ENCODE measurements around the gene REELD1. TPM values are rescaled to one million over a fixed set of nuclear protein-coding genes. Genes with fewer than 3 reads are reported as not detected.

REELD1 gene
- total RNA-seq, 1 donor from 2014 or later, result not detected

DNA sequence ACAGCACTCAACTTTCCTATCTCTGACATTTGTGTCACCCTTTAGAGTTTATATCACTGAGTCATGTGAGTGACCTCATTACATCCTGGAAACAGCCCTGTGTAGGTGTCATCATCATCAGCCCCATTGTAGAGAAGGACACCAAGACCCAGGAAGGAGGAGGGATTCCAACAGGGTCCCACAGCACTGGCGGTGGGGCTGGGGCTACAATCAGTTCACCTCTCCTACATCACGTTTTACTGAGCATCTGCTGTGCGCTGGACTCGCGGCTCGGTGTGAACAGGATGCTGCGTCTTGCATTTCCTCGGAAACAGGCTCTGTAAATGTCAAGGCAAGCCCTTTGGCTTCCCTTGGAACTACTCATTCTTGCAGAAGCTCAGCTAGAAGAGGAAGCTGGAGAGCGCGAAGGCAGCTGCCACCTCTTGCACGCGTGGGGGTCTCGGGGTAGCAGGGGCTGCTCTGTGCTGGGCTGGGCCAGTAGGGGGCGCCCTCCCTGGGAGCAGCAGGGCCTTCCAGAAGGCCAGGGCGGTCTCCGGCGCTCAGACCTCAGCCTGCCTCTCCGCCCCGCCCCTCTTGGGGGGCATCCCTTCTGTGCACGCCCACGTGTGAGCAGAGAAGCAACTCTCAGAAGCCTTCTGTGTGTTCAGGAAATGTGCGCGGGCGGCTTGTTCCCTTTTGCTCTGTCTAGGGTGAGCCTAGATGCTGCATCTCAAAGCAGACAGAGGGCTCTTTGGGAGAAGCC lies 29.0 kb downstream of the REELD1 start:
- DNase-seq (ENCODE audit: low read depth) (peak; percentile 42), FAIRE-seq (no peak)
- H3K36me3 ChIP-seq (ENCODE audit: control insufficient read depth, insufficient read depth, low read length), result no peaks in the 10 kb centered on the region
- no peak overlapping the region for H3K4me3 ChIP-seq (ENCODE audit: low read depth, low read length)
- H3K27me3 ChIP-seq (ENCODE audit: control insufficient read depth, insufficient read depth, low read length), result no peaks in the 10 kb centered on the region
- TF ChIP-seq, protein P1, sequence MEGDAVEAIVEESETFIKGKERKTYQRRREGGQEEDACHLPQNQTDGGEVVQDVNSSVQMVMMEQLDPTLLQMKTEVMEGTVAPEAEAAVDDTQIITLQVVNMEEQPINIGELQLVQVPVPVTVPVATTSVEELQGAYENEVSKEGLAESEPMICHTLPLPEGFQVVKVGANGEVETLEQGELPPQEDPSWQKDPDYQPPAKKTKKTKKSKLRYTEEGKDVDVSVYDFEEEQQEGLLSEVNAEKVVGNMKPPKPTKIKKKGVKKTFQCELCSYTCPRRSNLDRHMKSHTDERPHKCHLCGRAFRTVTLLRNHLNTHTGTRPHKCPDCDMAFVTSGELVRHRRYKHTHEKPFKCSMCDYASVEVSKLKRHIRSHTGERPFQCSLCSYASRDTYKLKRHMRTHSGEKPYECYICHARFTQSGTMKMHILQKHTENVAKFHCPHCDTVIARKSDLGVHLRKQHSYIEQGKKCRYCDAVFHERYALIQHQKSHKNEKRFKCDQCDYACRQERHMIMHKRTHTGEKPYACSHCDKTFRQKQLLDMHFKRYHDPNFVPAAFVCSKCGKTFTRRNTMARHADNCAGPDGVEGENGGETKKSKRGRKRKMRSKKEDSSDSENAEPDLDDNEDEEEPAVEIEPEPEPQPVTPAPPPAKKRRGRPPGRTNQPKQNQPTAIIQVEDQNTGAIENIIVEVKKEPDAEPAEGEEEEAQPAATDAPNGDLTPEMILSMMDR (IDR thresholded peaks at IDR 0.05; ENCODE audit: insufficient read depth, low read length, severe bottlenecking), result peak; percentile 51

DNA sequence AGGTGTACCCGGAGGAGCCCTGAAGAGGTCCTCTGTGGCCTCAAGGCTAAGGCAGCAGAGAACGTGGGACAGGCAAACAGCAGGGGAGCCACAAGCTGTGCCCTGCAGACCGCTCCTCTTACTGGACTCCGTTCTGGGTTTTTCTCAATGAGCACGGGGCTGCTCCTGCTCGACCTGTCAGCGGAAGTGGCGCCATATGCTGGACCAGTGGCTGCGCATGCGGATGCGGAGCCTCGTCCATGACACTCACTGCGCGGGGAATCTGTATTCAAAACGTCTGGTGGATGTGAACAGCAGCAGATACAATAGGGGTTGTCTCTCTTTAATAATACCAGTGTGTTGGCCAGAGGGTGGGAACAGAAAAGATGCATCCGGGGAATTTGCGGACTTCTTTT lies 29.5 kb downstream of the REELD1 start:
- DNase-seq (ENCODE audit: low read depth) (no peak), FAIRE-seq (no peak)
- H3K27me3 ChIP-seq (ENCODE audit: control insufficient read depth, insufficient read depth, low read length), result no peaks in the 10 kb centered on the region
- TF ChIP-seq, protein P1 (IDR thresholded peaks at IDR 0.05; ENCODE audit: insufficient read depth, low read length, severe bottlenecking), result no peak
- H3K4me3 ChIP-seq (ENCODE audit: low read depth, low read length), result no peak overlapping the region
- no peaks in the 10 kb centered on the region for H3K36me3 ChIP-seq (ENCODE audit: control insufficient read depth, insufficient read depth, low read length)

DNA sequence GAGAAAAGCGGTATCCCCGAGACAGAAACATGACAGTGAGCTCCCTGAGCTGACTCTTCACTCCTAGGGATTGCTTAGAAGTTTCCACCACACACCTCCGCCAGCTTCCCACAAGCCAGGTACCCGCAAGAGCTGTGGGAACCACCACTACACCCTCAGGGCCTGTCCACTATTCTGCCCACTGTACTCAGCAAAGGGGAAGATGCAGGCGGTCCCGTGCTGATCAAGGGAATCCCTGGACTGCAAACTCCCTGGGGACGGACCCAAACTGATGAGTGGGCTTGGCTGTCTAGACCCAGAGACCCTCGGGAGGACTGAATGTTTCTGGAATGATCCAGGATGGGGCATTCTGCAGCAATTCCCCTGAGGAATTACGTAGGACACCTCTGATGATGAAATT lies 30.2 kb downstream of the REELD1 start:
- no peak for FAIRE-seq
- no peak for DNase-seq (ENCODE audit: low read depth)
- TF ChIP-seq, protein P1 (IDR thresholded peaks at IDR 0.05; ENCODE audit: insufficient read depth, low read length, severe bottlenecking), result no peak

DNA sequence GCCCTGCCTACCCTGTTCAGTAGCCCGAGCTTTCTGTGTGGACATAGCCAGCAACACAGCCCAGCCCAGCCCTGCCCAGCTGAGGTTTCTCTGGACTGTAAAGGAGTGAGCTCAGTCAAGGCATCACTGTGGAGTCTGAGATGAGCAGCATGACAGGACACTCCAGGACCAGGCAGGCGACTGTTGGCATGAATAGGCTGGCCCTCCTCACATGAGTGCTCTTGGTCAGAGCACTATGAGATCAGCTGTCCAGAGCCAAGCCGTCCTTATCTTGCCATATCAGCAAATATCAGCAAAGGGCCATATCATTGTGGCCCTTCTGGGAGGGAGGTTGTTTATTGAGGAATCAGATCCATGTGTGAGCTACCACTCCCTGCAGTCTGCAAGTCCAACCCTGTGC lies 30.9 kb downstream of the REELD1 start:
- no peak overlapping the region for H3K4me3 ChIP-seq (ENCODE audit: low read depth, low read length)
- FAIRE-seq, result no peak
- H3K36me3 ChIP-seq (ENCODE audit: control insufficient read depth, insufficient read depth, low read length), result no peaks in the 10 kb centered on the region
- TF ChIP-seq, protein P1 (IDR thresholded peaks at IDR 0.05; ENCODE audit: insufficient read depth, low read length, severe bottlenecking), result no peak
- no peak for DNase-seq (ENCODE audit: low read depth)
- no peaks in the 10 kb centered on the region for H3K27me3 ChIP-seq (ENCODE audit: control insufficient read depth, insufficient read depth, low read length)

More for the DNA sequence above, 30.2 kb downstream of the REELD1 start:
- H3K36me3 ChIP-seq (ENCODE audit: control insufficient read depth, insufficient read depth, low read length), result no peaks in the 10 kb centered on the region
- no peaks in the 10 kb centered on the region for H3K27me3 ChIP-seq (ENCODE audit: control insufficient read depth, insufficient read depth, low read length)
- no peak overlapping the region for H3K4me3 ChIP-seq (ENCODE audit: low read depth, low read length)

DNA sequence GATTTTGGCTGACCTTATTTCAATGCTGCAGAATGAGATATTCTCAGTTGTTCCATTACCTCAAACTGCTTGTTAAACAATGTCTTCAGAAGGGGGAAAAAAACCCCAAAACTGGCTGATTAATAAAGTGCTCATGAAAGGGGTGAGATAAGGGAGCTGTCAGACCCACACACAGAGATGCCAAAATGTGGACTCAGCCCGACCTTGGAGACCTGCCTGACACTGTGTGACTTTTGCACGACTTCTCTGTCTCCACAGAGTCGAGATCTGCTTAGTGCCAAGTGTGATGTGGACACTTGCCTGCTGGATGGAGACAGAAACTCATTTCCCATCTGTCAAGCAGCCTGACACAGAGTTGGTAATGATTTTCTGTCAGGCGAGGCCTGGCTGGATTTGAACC lies 31.5 kb downstream of the REELD1 start:
- peak; percentile 23 for FAIRE-seq
- H3K4me3 ChIP-seq (ENCODE audit: low read depth, low read length), result no peak overlapping the region

More for the DNA sequence above, 31.5 kb downstream of the REELD1 start:
- Histone ChIP-seq H3K36me3 (ENCODE audit: control insufficient read depth, insufficient read depth, low read length) (no peaks in the 10 kb centered on the region), H3K27me3 (ENCODE audit: control insufficient read depth, insufficient read depth, low read length) (no peaks in the 10 kb centered on the region)
- no peak for DNase-seq (ENCODE audit: low read depth)
- TF ChIP-seq, protein P1 (IDR thresholded peaks at IDR 0.05; ENCODE audit: insufficient read depth, low read length, severe bottlenecking), result no peak
